WI38 (cell line): ENCODE results near the gene RAP1A.

Experiments used
- H3K4me3 ChIP-seq: 2 replicates; pipeline ENCODE4 v1.5.1; 2011; ENCODE audit warnings: low read depth, mild to moderate bottlenecking, control low read depth, low read length
- CTCF ChIP-seq: IDR thresholded peaks from 2 replicates; pipeline ENCODE4 v1.5.1; 2012; ENCODE audit warnings: low read depth, mild to moderate bottlenecking, control low read depth, low read length

Gene RAP1A

DNA sequence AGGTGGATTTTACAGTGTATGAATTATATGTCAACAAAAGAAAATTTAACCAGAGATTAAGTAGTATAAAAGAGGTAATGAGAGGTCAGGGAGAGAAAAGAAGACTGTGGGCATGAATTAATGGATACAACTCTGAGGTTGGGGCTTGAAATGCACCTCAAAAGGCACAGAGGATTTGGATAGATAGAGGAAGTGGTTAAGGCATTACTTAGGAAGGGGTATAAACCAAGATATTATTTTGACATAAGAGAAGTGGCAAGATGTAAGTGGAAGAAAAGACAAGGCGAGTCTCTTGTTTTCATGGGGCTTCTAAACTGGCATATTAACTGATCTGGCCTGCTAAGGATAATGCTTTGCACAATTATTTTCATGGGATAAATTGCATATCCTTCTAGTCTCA lies 34.1 kb downstream of the RAP1A start:
- no peak for TF ChIP-seq CTCF
- H3K4me3 ChIP-seq: no peak overlapping the region

- no peak for TF ChIP-seq CTCF
- no peak overlapping the region for H3K4me3 ChIP-seq
Measured at GRCh38 chr1:111654839-111655238, 35.2 kb downstream of the RAP1A start.

GRCh38 chr1:111656086-111657017 lies 36.8 kb downstream of the RAP1A start:
- H3K4me3 ChIP-seq: no peak overlapping the region
- peak; percentile 35; the same call in 1 of the 2 replicates for TF ChIP-seq CTCF

- TF ChIP-seq CTCF: no peak
- no peak overlapping the region for H3K4me3 ChIP-seq
Measured at GRCh38 chr1:111658622-111659021, 39.0 kb downstream of the RAP1A start.

- H3K4me3 ChIP-seq: no peak overlapping the region
- TF ChIP-seq CTCF: no peak
Measured at GRCh38 chr1:111660204-111661150, 40.9 kb downstream of the RAP1A start.

DNA sequence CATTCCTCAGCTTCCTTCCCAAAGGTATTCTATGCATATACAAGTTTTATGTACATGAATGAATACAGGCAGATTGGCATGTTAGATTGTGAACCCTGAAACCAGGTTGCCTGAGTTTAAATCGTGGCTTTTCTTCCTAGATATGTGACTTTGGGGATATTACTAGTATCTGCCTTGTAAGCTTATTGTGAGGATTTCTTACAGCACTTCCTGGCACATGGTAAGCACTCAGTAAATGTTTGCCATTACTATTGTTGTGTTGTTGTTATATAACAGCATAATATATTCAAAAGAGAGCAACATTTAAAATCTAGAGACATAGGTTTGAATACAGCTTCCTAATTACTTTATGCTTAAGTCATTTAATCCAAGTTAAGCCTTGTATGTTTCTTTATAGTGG lies 45.1 kb downstream of the RAP1A start:
- no peak for TF ChIP-seq CTCF
- no peak overlapping the region for H3K4me3 ChIP-seq
